Measurements from ENCODE around the gene LSM8. TPM values are rescaled to one million over a fixed set of nuclear protein-coding genes. Genes with fewer than 3 reads are reported as not detected.
"Not testable (repeated sequence)": the region's sequence is repeated elsewhere in the genome, so short reads cannot be mapped to it uniquely, and the experiment has no call there.

Gene LSM8
- total RNA-seq (2014; rRNA removed; shearing (Covaris generic); ENCODE audit: low replicate concordance) = 38.0 and 321 TPM in 2 replicates

DNA sequence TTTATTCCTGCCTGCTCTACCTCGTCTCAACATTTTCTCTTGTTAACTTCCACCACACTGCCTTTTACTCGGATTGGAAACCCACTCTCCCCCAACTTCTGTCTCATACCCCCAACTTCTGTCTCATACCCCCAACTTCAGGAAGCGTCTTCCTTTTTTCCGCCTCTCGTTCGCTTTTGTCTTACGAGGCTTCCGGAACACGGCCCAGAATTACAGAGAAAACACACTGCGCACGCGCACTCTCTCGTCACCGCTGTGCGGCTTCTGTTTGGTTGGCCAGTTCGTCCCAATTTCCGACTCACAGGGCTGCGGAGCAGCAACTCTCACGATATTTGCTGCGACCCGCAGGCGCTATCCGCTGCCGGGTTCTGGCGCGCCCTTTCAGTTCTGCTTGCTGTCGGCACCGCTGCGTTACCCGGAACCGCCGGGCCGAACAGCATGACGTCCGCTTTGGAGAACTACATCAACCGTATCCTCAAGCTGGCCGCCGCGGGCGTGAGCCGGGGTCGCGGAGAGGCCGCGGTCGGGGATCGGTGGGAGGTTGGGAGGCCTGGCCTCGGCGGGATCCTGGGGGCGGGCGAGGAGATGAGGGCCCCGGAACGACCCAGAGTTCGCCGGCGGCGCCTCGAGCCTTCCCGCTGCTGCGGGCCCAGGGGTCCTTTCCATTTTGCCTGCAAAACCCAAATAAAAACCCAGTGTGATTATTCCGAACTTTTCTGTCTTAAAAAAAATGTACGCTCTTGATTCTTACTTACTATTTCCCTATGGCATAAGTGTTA is at the start of gene LSM8:
TSS of gene LSM8 (plus strand) at position 379 of the 779 bp plus-strand sequence. CDS start at position 439, 60 bp downstream.
- peak; percentile 95 for DNase-seq (ENCODE audit: low read depth)
- in situ Hi-C loops (cut with HindIII; ENCODE audit: low pct_unique_long_range_greater_than_20kb, low sequenced_read_pairs) = no loop called here

DNA sequence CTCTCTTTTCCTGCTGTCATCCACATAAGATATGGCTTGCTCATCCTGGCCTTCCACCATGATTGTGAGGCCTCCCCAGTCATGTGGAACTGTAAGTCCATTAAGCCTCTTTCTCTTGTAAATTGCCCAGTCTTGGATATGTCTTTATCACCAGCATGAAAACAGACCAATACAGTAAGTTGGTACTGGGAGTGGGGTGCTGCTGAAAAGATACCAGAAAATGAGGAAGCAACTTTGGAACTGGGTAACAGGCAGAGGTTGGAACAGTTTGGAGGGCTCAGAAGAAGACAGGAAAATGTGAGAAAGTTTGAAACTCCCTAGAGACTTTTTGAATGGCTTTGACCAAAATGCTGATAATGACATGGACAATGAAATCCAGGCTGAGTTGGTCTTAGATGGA is 49.5 kb upstream of the LSM8 start:
- in situ Hi-C loops (cut with HindIII; ENCODE audit: low pct_unique_long_range_greater_than_20kb, low sequenced_read_pairs) = not testable (repeated sequence)

DNA sequence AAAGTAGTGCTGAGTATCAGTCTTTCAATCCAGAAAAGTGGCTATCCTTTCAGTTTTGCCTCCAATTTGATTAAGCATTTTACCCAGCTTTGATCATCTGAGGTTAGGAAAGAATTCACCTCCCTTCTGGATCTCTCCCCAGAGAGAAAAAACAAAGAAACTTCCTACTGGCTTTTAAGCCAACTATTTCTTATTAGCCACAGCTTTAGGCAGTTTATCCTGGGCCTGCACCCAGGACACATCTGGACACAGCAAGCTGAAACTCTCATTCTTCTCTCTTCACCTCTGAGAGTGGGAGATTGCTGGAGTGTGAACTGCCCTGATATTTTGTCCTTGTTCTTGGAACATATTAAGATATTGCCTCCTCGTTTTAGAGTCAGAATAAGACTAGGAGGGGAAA is 43.5 kb upstream of the LSM8 start:
- in situ Hi-C loops (cut with HindIII; ENCODE audit: low pct_unique_long_range_greater_than_20kb, low sequenced_read_pairs) = no loop called here
- no peak for DNase-seq (ENCODE audit: low read depth)

More for the DNA sequence above, 49.5 kb upstream of the LSM8 start:
- not testable (repeated sequence) for DNase-seq (ENCODE audit: low read depth)

DNA sequence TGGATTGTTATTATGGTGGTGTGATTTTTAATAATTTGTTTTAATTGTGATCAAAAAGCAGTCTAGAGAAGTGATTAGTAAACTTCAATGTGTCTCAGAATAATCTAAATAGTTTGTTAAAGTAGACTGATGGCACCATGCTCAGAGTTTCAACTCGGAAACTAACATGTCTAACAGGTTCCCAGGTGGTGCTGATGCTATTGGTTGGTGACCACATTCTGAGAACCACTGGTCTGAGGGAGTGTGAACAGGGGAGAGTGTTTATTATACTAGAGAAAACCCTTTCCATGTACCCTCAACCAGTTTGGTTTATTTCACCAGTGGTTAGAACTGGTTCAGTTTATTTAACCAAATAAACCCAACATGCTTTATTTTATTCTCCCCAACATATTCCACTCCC is 42.0 kb upstream of the LSM8 start:
- no peak for DNase-seq (ENCODE audit: low read depth)
- in situ Hi-C loops (cut with HindIII; ENCODE audit: low pct_unique_long_range_greater_than_20kb, low sequenced_read_pairs) = no loop called here

DNA sequence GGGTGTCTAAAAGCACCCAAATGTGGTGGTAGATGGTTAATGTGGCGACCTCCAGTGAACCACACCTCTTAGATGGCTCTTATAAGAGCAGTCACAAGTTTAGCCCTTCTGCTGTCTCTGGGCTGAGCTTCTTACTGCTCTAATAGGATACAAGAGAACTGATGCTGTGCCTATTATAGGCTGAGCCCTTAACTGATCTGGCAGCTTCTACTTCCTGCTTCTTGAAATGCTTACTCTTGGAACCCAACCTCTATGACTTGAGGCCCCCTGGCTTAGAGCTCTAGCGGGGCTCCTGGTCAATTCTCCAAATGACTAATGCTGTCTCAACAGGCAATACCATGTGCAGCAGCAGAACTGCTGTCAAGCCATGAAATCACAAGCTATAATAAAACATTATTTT is 35.0 kb upstream of the LSM8 start:
- DNase-seq (ENCODE audit: low read depth) = no peak
- in situ Hi-C loops (cut with HindIII; ENCODE audit: low pct_unique_long_range_greater_than_20kb, low sequenced_read_pairs) = no loop called here

DNA sequence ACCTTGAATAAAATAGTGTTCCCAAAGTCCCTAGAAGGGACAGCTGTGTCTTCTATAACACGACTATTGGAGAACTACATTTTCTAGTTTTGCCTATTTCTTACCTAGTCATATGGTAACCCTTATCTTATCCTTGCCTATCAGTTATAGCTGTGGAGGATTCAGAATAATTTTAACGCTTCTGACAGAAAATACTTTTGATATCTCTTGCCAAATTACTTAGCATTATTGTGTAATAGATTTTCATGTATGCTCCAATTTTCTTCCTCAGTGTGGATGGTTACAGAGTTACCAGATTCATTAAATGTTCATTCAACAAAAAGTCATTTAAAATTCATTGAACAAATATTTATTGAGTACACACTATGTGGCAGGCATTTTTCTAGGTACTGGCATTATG is 34.6 kb upstream of the LSM8 start:
- in situ Hi-C loops (cut with HindIII; ENCODE audit: low pct_unique_long_range_greater_than_20kb, low sequenced_read_pairs) = no loop called here
- no peak for DNase-seq (ENCODE audit: low read depth)

DNA sequence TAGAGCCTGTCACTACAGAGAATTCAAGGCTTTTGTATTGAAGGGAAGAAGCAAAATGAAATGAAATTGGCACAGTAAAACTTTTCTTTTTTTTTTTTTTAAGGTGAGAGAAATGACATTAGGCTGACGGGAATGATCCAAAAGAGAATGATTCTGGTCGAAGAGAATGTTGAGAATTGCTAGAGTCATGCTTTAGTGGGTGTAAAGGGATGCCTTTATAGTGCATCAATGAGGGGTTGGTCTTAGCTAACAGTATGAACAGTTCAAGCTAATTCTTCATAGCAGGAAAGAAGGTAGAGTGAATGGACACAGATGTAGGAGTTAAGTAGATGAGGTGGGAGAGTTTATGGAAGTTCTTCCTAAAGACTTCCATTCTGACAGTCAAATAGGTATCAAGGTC is 32.3 kb upstream of the LSM8 start:
- in situ Hi-C loops (cut with HindIII; ENCODE audit: low pct_unique_long_range_greater_than_20kb, low sequenced_read_pairs) = no loop called here
- no peak for DNase-seq (ENCODE audit: low read depth)

DNA sequence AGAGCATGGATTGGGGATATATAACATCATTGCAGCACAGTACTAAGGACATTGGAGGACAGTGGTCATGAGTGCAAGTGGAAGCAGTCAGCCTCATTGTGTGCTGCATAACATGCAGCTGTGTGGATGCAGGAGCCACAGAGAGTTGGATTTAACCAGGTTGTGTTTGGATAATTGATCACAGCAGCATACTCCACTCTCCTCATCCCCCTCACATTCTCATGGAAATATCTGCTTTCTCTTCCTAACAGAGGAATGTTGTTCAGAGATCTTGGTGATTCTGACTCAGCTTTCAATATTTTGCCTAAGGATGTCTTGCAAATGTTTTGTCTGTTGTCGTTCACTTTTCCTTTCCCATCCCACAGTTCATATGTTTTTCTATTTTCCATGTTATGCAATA is 31.8 kb upstream of the LSM8 start:
- in situ Hi-C loops (cut with HindIII; ENCODE audit: low pct_unique_long_range_greater_than_20kb, low sequenced_read_pairs) = no loop called here
- no peak for DNase-seq (ENCODE audit: low read depth)

DNA sequence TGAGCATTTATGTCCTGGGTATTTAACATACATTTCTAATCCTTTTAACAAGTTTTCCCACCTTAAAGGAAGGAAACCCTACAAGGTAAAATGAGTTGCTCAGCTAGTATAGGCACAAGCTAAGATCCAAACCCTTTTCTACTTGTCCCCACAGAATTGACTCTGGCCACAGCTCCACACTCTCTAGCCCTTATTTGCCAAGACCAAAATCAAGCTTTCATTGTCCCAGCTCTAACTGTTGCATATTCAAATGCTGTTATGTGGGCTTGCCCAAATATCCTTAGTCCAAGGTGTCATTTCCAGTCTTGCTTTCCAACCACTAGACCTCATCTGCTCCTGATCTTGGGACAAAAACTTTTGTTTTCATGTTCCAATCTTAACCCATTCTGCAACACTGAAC is 31.3 kb upstream of the LSM8 start:
- no peak for DNase-seq (ENCODE audit: low read depth)
- in situ Hi-C loops (cut with HindIII; ENCODE audit: low pct_unique_long_range_greater_than_20kb, low sequenced_read_pairs) = no loop called here

DNA sequence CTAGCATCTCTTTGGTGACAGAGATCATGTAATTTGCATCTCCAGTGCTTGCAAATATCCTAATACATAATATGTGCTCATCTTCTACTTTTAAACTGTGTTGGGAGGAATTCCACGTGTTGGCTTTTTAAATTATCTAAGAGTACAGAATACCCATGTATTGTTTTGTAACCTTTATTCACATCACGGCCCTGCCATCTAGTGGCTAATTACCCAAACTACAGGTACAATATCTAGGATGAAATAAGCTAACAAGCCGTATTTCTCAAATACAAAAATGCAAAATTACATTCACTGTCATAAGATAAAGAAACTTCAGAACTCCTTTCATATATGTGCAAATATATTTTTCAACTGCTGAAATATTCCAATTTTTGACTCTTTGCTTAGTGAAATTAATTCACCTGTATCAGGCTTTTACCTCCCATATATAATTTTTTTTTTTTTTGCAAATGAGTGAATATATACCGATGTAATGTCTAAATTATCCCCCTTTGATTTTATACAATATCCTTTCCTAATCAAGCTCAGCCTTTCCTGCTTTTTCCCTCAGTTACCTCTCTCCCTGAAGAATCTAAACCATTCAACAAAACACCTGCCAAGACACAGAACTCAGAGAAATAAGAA is 30.3 kb upstream of the LSM8 start:
- DNase-seq (ENCODE audit: low read depth) = peak; percentile 1
- in situ Hi-C loops (cut with HindIII; ENCODE audit: low pct_unique_long_range_greater_than_20kb, low sequenced_read_pairs) = no loop called here

DNA sequence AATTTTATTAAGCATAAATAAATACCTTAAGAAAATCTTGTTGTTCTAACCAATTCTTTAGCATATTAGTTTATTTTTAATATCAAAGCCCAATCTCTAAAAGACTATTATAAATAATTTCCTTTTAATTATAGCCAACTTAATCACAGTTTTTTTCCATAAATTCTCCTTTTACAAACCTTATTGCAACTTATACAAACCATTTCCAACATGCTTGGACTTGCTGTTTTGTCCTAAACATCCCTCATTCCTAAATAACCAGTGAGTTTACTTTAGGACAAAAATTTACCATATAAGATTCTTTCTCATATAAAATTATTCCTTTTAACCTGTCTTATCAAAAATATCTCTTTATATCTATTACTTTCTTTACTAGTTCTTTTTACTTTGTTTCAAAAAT is 25.2 kb upstream of the LSM8 start:
- in situ Hi-C loops (cut with HindIII; ENCODE audit: low pct_unique_long_range_greater_than_20kb, low sequenced_read_pairs) = no loop called here
- peak; percentile 10 for DNase-seq (ENCODE audit: low read depth)

DNA sequence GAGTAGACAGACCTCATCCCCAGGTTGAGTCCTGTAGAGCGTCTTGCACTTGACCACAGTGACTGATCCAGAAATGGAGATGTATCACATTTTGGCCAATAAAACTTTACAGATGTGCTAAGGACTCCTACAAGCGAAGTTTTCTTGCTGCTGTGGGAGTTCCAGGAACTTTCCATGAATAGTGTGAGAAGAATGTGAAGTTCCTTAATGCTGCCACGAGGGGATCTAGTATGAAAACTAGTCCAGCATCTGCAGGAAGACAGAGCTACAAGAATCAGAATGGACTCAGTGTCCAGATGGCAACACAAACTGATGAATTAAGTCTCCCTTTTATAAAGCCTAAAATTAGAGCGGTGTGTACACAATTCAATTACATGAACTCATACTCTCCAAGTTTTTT is 14.8 kb upstream of the LSM8 start:
- no peak for DNase-seq (ENCODE audit: low read depth)
- in situ Hi-C loops (cut with HindIII; ENCODE audit: low pct_unique_long_range_greater_than_20kb, low sequenced_read_pairs) = no loop called here

DNA sequence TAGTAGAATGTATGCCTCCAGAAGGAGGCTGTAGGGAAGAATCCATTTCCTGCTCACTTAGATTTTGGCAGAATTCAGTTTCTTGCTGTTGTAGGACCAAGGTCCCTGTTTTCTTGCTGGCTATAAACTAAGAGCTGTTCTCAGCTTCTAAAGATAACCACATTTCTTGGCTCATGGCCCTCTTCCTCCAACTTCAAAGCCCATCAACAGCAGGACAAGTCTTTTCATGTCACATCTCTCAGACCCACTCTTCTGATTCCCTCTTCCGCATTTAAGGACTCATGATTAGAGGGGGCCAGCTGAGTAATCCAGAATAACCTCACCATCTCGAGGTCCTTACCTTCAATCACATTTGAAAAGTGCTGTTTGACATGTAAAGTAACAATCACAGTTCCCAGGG is 8.2 kb upstream of the LSM8 start:
- in situ Hi-C loops (cut with HindIII; ENCODE audit: low pct_unique_long_range_greater_than_20kb, low sequenced_read_pairs) = no loop called here
- no peak for DNase-seq (ENCODE audit: low read depth)

DNA sequence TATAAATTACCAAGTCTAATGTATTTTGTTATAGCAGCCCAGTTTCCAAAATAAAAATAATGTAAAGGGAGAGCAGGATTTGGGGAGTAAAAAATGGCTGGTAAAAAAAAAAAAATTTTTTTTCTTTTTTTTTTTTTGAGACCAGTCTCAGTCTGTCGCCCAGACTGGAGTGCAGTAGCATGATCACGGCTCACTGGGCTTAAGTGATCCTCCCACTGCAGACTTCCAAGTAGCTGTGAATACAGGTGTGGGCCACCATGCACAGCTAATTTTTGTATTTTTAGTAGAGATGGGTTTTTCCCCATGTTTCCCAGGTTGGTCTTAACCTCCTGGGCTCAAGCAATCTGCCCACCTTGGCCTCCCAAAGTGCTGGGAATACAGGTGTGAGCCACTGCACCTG is 4.8 kb upstream of the LSM8 start:
- DNase-seq (ENCODE audit: low read depth) = no peak
- in situ Hi-C loops (cut with HindIII; ENCODE audit: low pct_unique_long_range_greater_than_20kb, low sequenced_read_pairs) = no loop called here

DNA sequence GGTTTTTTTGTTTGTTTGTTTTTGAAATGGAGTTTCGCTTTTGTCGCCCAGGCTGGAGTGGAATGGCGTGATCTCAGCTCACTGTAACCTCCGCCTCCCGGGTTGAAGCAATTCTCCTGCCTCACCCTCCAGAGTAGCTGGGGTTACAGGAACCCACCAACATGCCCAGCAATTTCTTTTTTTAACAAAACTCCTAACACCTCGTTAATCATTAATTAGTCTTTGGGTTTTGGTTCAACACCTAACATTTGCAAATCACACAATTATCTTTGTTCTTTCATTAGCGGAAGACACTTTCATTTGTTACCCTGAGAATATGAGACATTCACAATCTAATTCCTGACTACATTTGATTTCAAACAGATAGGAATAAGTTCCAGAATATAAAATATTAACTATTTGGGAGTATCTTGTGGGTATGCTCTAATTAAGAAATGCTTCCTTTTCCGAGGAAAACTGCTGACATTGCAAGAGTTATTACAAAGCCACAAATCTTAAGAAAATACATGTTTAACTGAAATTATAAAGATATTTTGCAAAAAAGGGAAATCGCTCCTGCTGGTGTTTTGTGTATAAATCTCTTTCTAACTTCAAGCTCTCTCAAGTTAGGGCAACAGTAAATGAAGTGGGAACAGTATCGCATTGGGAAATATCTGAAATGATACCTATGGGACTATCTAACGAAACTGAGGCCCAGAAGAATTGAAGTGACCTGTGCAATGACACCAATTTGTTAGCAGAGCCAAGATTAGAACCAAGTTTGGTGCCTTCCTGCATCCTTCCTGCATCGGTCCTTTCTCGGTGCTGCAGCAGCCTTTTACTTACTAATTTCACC is 1.2 kb upstream of the LSM8 start:
- DNase-seq (ENCODE audit: low read depth) = peak; percentile 32
- in situ Hi-C loops (cut with HindIII; ENCODE audit: low pct_unique_long_range_greater_than_20kb, low sequenced_read_pairs) = no loop called here

DNA sequence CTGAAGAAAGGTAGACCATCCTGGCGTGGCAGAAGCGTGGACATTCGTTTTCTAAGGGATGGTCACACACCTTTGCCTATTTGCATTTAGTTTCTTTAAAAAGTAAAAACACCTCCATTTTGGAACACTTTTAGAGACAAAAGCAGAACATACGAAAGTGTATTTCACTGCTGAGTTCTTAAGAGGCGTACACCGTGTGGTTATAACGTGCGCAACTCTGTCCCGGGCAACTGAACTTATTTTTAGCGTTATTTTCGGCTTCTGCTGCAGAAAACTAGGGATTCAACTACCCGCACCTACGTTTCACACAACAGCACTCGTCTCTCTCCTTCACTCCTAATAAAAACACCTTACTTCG is 557 bp upstream of the LSM8 start:
- no peak for DNase-seq (ENCODE audit: low read depth)
- in situ Hi-C loops (cut with HindIII; ENCODE audit: low pct_unique_long_range_greater_than_20kb, low sequenced_read_pairs) = no loop called here

DNA sequence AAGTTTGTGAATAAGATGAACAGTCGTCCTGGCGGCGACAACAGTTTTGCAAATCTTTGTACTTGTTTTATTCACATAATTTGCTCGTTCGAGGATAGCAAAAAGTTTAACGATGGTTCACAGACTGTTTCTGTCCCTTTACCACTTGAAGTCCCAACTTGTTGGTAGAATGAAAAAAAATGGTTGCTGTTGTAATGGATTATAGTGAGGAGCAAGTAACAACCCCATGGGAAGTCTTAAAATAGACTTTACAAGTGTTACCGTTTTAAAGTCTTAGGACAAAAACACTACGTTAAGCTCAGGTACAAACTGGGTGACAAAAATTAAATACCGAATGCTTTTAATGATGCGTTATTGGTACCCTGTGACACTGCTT is 589 bp downstream of the LSM8 start:
- DNase-seq (ENCODE audit: low read depth) = no peak
- in situ Hi-C loops (cut with HindIII; ENCODE audit: low pct_unique_long_range_greater_than_20kb, low sequenced_read_pairs) = no loop called here

DNA sequence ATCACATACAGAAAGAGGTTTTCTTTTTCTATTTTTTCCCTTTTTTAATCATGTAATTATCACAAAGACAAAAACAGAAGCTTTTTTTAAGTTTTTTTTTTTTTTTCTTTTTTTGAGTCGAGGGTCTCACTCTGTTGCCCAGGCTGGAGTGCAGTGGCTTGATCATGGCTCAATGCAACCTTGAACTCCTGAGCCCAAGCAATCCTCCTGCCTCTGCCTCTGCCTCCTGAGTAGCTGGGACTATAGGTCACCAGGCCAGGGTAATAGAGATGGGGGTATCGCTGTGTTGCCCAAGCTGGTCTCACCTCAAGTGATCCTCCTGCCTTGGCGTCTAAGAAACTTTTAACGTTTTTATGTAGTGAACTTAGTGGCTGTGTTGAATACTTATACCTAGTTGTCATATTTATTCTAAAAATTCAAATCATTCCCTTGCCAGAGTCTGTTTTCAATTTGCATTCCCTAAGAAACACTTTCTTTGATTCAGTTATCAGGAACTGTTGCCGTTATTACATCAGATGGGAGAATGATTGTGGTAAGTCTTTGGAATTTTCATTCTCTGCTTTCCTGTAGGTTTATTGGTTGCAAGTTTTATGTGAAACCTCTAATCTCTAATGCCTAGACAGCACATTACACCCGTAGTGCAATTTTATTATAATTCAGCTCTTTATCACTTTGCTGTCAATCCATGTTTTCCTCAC is 1.3 kb downstream of the LSM8 start:
- in situ Hi-C loops (cut with HindIII; ENCODE audit: low pct_unique_long_range_greater_than_20kb, low sequenced_read_pairs) = no loop called here
- DNase-seq (ENCODE audit: low read depth) = peak; percentile 22

DNA sequence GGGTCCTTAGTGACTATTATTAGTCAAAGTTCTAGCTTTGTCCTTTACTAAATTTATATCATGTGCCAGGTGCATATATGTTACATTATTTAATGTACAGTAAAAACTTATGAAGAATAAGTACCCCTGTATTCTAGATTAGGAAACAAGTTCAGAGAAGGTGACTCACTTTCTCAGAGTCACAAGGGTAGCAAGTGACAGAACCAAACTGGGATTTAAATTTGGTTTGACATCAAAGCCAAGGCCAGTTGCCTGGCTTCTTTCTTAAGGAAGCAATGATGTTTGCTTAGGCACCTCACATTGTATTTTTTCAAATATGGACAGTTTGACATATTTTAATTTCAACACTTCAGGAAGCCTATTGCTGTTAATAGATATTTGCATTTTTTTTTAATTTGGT is 2.5 kb downstream of the LSM8 start:
- in situ Hi-C loops (cut with HindIII; ENCODE audit: low pct_unique_long_range_greater_than_20kb, low sequenced_read_pairs) = no loop called here
- no peak for DNase-seq (ENCODE audit: low read depth)
